GM21825 (cell line): Measurements from ENCODE around the gene PBX1.

Experiments used
- ATAC-seq: cut with Tn5 transposase; IDR thresholded peaks from one replicate; pipeline ENCODE4 v1.9.1; 2021; ENCODE audit warnings: mild to moderate bottlenecking, moderate library complexity; ENCODE audit not compliant: unreplicated experiment

PBX1 gene

GRCh38 chr1:164901031-164901430, 342.0 kb downstream of the PBX1 start:
- no peak for ATAC-seq
